ENCODE data around the gene DIS3L2.
A peak's percentile ranks its signal among the peaks of the same experiment; 100 is the strongest.
"Not testable (repeated sequence)": the region's sequence is repeated elsewhere in the genome, so short reads cannot be mapped to it uniquely, and the experiment has no call there.

DIS3L2 gene

GRCh38 chr2:232097260-232097659, 135.7 kb downstream of the DIS3L2 start:
- no peak for DNase-seq (ENCODE audit: low read depth)
- H3K4me3 ChIP-seq (ENCODE audit: low read depth, low read length) = no peak overlapping the region

GRCh38 chr2:232097758-232098157, 136.2 kb downstream of the DIS3L2 start:
- H3K4me3 ChIP-seq (ENCODE audit: low read depth, low read length) = no peak overlapping the region
- no peak for DNase-seq (ENCODE audit: low read depth)

GRCh38 chr2:232102380-232102779, 140.9 kb downstream of the DIS3L2 start:
- H3K4me3 ChIP-seq (ENCODE audit: low read depth, low read length) = no peak overlapping the region
- no peak for DNase-seq (ENCODE audit: low read depth)

DNA sequence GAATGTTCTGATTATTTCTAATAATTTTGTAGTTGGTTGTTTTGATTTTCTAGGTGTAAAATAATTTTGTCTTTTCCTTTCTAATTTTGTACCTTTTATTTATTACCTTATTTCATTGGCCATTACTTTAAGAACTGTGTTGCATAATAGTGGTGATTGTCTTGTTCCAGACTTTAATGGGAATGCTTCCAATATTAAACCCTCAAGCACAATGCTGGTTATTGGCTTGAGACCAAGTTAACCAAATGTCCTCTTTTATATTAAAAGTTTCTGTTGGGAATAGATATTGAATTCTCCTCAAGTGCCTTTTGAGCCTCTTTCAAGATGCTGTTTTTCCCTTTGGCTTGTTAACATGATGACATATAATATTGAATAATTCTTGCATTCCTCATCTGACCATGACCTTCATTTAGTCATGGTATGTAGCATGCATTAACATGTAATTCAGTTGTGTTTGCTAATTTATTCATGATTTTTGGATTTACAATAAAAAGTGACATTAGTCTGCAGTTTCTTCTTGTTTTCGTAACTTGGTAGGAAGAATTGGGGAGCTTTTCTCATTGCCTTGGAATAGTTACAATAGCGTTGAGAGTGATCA, 141.7 kb downstream of the DIS3L2 start:
- no peak overlapping the region for H3K4me3 ChIP-seq (ENCODE audit: low read depth, low read length)
- DNase-seq (ENCODE audit: low read depth) = peak; percentile 70

DNA sequence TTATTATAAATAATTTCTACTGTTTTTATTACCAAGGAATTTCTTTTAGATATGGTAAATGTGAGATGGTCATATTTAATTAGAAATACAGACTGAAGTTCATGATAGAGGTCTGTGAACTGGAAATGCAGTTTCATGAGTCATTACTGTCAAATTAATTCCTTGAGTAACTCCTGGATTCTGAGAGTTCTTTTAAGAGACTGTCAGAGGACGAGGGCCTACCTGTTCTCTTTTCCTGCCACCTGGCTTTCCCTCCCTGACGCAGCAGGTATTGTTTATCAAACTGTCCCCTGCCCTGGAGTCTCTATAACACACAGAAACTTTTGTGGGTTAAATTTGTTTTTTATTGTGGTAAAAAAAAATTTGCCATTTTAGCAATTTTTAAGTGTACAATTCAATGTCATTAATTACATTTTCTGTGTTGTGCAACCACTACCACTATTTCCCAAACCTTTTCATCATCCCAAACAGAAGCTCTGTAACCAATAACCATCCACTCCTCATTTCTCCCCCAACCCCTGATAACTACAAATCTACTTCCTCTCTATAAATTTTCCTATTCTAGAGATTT, 142.6 kb downstream of the DIS3L2 start:
- no peak for DNase-seq (ENCODE audit: low read depth)

DNA sequence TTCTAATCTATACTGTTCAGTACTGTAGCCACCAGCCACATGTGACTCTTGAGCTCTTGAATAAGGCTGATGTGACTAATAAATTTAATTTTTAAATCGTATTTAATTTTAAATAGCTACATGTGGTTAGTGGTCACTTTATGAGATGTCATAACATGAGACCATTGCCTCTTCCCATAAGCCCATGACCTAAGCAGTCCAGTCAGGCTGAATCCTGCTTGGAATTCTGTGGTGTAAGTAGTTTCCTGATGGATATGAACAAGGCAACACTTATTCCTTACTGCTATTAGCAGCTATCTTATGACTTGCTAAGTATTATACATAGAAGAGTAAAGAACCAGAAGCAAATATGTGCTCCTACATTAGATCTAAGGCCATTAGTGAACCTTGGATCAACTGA, 150.0 kb downstream of the DIS3L2 start:
- H3K4me3 ChIP-seq (ENCODE audit: low read depth, low read length) = no peak overlapping the region
- DNase-seq (ENCODE audit: low read depth) = no peak

More for the DNA sequence above, 142.6 kb downstream of the DIS3L2 start:
- H3K4me3 ChIP-seq (ENCODE audit: low read depth, low read length) = no peak overlapping the region

- no peak overlapping the region for H3K4me3 ChIP-seq (ENCODE audit: low read depth, low read length)
- DNase-seq (ENCODE audit: low read depth) = no peak
Measured at GRCh38 chr2:232113821-232114220, 152.3 kb downstream of the DIS3L2 start.

- H3K4me3 ChIP-seq (ENCODE audit: low read depth, low read length); DNase-seq (ENCODE audit: low read depth): not testable (repeated sequence)
Measured at GRCh38 chr2:232115728-232116361, 154.3 kb downstream of the DIS3L2 start.

- no peak overlapping the region for H3K4me3 ChIP-seq (ENCODE audit: low read depth, low read length)
- DNase-seq (ENCODE audit: low read depth) = no peak
Measured at GRCh38 chr2:232116852-232117251, 155.3 kb downstream of the DIS3L2 start.

GRCh38 chr2:232117413-232117812, 155.9 kb downstream of the DIS3L2 start:
- no peak overlapping the region for H3K4me3 ChIP-seq (ENCODE audit: low read depth, low read length)
- no peak for DNase-seq (ENCODE audit: low read depth)

- H3K4me3 ChIP-seq (ENCODE audit: low read depth, low read length) = no peak overlapping the region
- DNase-seq (ENCODE audit: low read depth) = no peak
Measured at GRCh38 chr2:232120911-232121310, 159.4 kb downstream of the DIS3L2 start.

GRCh38 chr2:232124309-232124708, 162.8 kb downstream of the DIS3L2 start:
- H3K4me3 ChIP-seq (ENCODE audit: low read depth, low read length) = no peak overlapping the region
- DNase-seq (ENCODE audit: low read depth) = no peak

DNA sequence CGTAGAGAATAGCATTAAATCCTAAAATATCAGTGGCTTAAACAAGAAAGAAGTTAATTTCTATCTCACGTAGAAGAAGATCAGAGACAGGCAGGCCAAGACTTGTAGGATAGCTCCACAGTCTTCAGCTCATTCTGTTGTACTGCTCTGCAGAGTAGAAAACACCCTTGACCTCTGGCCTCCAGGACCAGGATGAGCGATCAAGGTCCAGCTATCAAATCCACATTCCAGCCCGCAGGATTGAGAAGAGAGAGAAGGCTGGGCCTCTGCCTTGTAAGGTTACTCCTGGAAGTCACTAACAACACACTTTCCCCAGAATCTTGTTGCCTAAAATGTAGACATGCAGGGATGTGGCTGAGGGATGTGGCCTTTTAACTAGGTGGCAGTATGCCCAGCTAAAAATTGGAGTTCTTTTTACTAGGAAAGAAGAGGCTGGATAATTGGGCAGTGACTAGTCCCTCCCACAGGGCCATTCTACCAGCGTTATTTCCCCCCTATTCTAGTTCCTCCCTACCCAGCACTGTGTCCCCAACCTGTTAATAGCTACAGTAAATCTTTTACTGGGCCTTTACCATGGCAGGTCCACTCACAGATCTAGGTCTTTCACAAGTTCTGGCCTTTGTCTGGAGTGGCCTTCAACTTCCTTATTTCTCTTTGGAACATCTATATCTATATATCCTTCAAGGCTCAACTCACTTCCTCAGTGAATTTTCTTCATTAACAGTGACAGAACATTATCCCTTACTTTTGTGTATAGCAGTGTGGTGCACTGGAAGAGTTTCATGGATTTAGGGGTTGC, 165.0 kb downstream of the DIS3L2 start:
- no peak overlapping the region for H3K4me3 ChIP-seq (ENCODE audit: low read depth, low read length)
- no peak for DNase-seq (ENCODE audit: low read depth)

GRCh38 chr2:232129483-232129882, 168.0 kb downstream of the DIS3L2 start:
- H3K4me3 ChIP-seq (ENCODE audit: low read depth, low read length) = no peak overlapping the region
- no peak for DNase-seq (ENCODE audit: low read depth)

DNA sequence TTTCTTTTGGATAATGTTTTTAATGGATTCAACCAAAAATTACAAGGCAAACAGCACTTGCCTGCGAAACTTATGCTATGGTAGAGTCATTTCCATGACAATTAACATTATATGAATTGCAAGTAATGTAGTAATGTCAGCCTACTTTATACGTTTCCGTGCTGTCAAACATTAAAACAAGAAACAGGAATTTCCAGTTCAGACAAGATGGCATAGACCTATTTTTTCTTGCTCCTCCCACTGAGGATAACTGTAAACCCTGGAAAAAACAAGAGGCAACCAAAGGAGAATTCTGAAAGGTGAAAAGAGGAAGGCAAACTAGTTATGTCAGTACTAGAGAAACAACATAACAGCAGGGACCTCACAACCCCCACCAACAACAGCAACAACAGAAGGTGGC, 170.7 kb downstream of the DIS3L2 start:
- no peak overlapping the region for H3K4me3 ChIP-seq (ENCODE audit: low read depth, low read length)
- DNase-seq (ENCODE audit: low read depth) = no peak

DNA sequence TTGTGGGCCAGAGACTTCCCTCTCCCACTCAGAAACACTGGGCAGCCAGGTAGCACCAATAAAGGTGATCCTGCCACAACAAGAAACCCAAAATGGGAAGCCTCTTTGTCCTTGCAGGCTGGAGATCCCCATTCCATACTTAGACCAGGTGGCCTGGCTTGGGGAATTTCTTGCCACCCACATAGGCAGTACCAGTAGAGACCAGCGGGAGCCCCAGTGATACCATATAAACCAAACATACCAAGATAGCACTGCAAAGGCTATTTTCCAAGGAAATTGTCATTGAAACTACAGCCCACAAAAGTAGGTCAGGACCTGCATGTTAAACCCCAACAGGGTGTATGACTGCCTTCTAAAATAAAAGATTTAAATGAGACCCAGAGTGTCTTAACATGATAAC, 171.6 kb downstream of the DIS3L2 start:
- H3K4me3 ChIP-seq (ENCODE audit: low read depth, low read length) = no peak overlapping the region
- DNase-seq (ENCODE audit: low read depth) = no peak

GRCh38 chr2:232134939-232135338, 173.4 kb downstream of the DIS3L2 start:
- no peak for DNase-seq (ENCODE audit: low read depth)
- no peak overlapping the region for H3K4me3 ChIP-seq (ENCODE audit: low read depth, low read length)

DNA sequence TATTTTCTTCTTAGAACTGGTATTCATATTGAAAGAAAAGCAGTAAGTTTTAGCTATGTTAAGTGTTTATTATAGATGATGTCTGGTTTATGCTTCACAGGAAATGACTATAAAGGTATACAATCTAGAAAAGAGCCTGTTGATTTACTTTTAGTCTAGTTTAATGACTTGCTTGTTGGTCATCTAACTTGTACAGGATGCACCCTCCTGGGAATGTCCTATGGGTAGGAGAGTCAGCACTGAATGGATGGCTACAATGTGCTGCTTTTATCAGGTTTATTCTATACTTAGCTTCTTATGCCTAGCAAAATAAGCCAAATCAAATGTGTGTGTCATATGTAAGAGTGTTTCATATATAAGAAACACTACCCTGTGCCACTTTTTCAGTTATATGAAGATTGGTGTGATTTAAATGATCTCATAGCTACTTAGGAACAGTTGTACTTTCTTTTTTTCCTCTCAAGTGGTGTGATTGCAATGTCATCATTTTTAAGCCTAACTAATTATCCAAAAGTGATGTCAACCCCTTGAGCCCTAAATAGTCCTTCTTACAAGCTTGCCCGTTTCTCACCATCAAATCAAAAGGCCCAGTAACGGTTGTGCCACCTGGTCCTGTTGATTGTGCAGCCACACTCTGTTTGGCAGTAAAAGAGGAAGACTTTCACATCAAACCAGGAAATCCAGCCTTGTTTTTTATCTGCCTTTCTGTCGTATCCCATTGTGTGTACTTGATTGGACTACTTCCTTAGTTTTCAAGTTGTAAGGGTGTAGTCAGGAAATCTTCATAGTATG, 176.0 kb downstream of the DIS3L2 start:
- H3K4me3 ChIP-seq (ENCODE audit: low read depth, low read length) = no peak overlapping the region
- DNase-seq (ENCODE audit: low read depth) = peak; percentile 18

DNA sequence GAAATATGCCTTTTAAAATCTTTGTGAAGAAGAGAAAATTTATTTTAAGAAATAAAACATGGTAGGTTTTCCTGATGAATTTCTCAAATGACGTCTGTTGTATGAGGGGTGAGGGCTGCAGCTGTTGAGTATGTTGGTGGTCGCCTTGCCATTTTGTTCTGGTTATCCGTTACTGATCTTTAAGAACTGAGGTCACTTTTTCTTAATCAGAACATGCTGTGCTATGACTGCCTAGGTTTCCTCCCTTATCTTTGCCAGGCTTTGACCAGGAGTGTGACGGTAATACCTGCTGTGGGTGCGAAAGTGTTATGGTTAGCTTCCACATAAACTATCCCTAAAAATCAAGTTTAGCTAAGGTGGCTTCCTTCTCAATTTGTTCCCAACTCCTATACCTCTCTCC, 176.9 kb downstream of the DIS3L2 start:
- no peak for DNase-seq (ENCODE audit: low read depth)

GRCh38 chr2:232139171-232139594, 177.7 kb downstream of the DIS3L2 start:
- no peak overlapping the region for H3K4me3 ChIP-seq (ENCODE audit: low read depth, low read length)
- DNase-seq (ENCODE audit: low read depth) = no peak

More for the DNA sequence above, 176.9 kb downstream of the DIS3L2 start:
- H3K4me3 ChIP-seq (ENCODE audit: low read depth, low read length) = no peak overlapping the region

Data from skeletal muscle cell (primary cell).